HepG2 (cell line): ENCODE data around the gene WDR37. TPM values are rescaled to one million over a fixed set of nuclear protein-coding genes. Genes with fewer than 3 reads are reported as not detected.
A peak's percentile ranks its signal among the peaks of the same experiment; 100 is the strongest.

Experiments
- ATAC-seq: fragments of 200-7000 bp; cut with Tn5 transposase; 3 replicates; pipeline ENCODE4 v1.9.1; 2020; ENCODE audit warnings: mild to moderate bottlenecking, moderate library complexity
- BruUV-seq: library from RNA; stranded (reverse); fragments of 400-500 nt; replicated peaks from 2 replicates; lab custom pipeline; 2021; lab: Mats Ljungman, UMichigan
- CTCF ChIA-PET: fragments of 300-600 bp; formaldehyde crosslinking; extraction: SDS; loops from one replicate; lab custom pipeline; 2021; ENCODE audit warnings: low total read pairs, inconsistent platforms, low intra/inter-chr PET ratio; lab: Yijun Ruan, JAX
- POLR2A ChIA-PET: fragments of 350-600 bp; sonication (Branson Sonifier 250); formaldehyde crosslinking; loops from one replicate; lab custom pipeline; 2020; ENCODE audit warnings: antibody characterized with exemption, inconsistent platforms; lab: Yijun Ruan, JAX
- DNase-seq: peaks from one replicate; pipeline ENCODE4 v3.0.0-alpha.2; 2015; ENCODE audit warnings: low spot score
- FAIRE-seq: peaks from 3 replicates; lab custom pipeline; 2011; peaks lifted over from hg19 to GRCh38; lab: Jason Lieb, UNC
- H2AFZ ChIP-seq: one replicate; pipeline ENCODE4 v1.6.1; 2011; ENCODE audit warnings: low read length, inconsistent platforms
- H3K27ac ChIP-seq: fragments of 300-600 bp; 3 replicates; pipeline ENCODE4 v1.8.0; 2011; ENCODE audit warnings: mixed run types, mild to moderate bottlenecking, mixed read lengths, low read length, inconsistent platforms; ENCODE audit not compliant: insufficient read depth; ENCODE audit errors: extremely low read length
- H3K27me3 ChIP-seq, 2 experiments: fragments of 200-600 bp in 1 of 2; 2 replicates in 1 of 2; 3 replicates in 1 of 2; pipeline versions ENCODE4 v1.6.0 to v1.8.0; 2011; ENCODE audit warnings: low read length in 2 of 2, mild to moderate bottlenecking in 2 of 2, moderate library complexity in 2 of 2, inconsistent platforms in 1 of 2; ENCODE audit not compliant: insufficient read depth in 2 of 2, control insufficient read depth in 1 of 2
- H3K36me3 ChIP-seq, 2 experiments: fragments of 200-600 bp in 1 of 2; replicated peaks in 1 of 2; 2 replicates in 1 of 2; 3 replicates in 1 of 2; pipeline versions ENCODE4 v1.5.1 to v1.8.0; 2011; ENCODE audit warnings: low read length in 2 of 2, inconsistent platforms in 1 of 2; ENCODE audit not compliant: insufficient read depth in 2 of 2, control insufficient read depth in 1 of 2
- H3K4me1 ChIP-seq: 2 replicates; pipeline ENCODE4 v1.5.1; 2012; ENCODE audit warnings: low read length, inconsistent platforms; ENCODE audit not compliant: insufficient read depth
- H3K4me2 ChIP-seq: 2 replicates; pipeline ENCODE4 v1.6.0; 2011; ENCODE audit warnings: low read depth, low read length, inconsistent platforms
- H3K4me3 ChIP-seq, 3 experiments: fragments of 200-600 bp in 1 of 3; sonication (generic), shearing (Covaris generic) in 1 of 3; replicated peaks in 1 of 3; 2 replicates each; pipeline ENCODE4 v1.5.1; 2011 to 2016; ENCODE audit warnings: low read length in 3 of 3, inconsistent platforms in 2 of 3, low read depth in 2 of 3, mild to moderate bottlenecking in 2 of 3, control low read depth in 1 of 3, mixed read lengths in 1 of 3; ENCODE audit not compliant: insufficient read depth in 1 of 3
- H3K79me2 ChIP-seq: one replicate; pipeline ENCODE4 v1.6.1; 2011; ENCODE audit warnings: low read length, inconsistent platforms; ENCODE audit not compliant: insufficient read depth
- H3K9ac ChIP-seq: 2 replicates; pipeline ENCODE4 v1.6.0; 2011; ENCODE audit warnings: mild to moderate bottlenecking, low read depth, low read length, inconsistent platforms; ENCODE audit not compliant: insufficient read depth
- H3K9me3 ChIP-seq: 2 replicates; pipeline ENCODE4 v1.5.1; 2012; ENCODE audit warnings: mild to moderate bottlenecking, low read length
- H4K20me1 ChIP-seq: 2 replicates; pipeline ENCODE4 v1.6.0; 2011; ENCODE audit warnings: inconsistent platforms, mild to moderate bottlenecking, low read length, moderate library complexity; ENCODE audit not compliant: insufficient read depth
- ASH2L ChIP-seq: fragments of 300-600, 200-600 bp; sonication (generic); IDR thresholded peaks from 2 replicates; pipeline ENCODE4 v1.7.0; 2017; ENCODE audit warnings: low read depth, mild to moderate bottlenecking, moderate library complexity, mixed read lengths, low read length; ENCODE audit not compliant: insufficient read length
- FLYWCH1 ChIP-seq: sonication (generic); formaldehyde crosslinking; IDR thresholded peaks from 2 replicates; pipeline ENCODE4 v1.8.1; 2023; ENCODE audit warnings: mild to moderate bottlenecking, missing genetic modification reagents
- SAP130 ChIP-seq: IDR thresholded peaks from 2 replicates; pipeline ENCODE4 v1.6.1; 2016; ENCODE audit warnings: low read depth
- ZMYM2 ChIP-seq: sonication (generic); formaldehyde crosslinking; IDR thresholded peaks from 2 replicates; pipeline ENCODE4 v1.8.0; 2022; ENCODE audit warnings: mild to moderate bottlenecking, missing genetic modification reagents
- ZMYM3 ChIP-seq: sonication (generic); formaldehyde crosslinking; IDR thresholded peaks from 2 replicates; pipeline ENCODE4 v1.5.1; 2020; ENCODE audit warnings: mild to moderate bottlenecking, missing genetic modification reagents
- ZNF143 ChIP-seq: sonication (generic); formaldehyde crosslinking; IDR thresholded peaks from 2 replicates; pipeline ENCODE4 v1.4.0; 2020; ENCODE audit warnings: missing genetic modification reagents
- ZNF460 ChIP-seq: sonication (generic); formaldehyde crosslinking; IDR thresholded peaks from 2 replicates; pipeline ENCODE4 v1.5.1; 2020; ENCODE audit warnings: missing genetic modification reagents, mild to moderate bottlenecking, borderline replicate concordance
- WGBS: methylation state at CpG from one replicate; pipeline ENCODE4 v1.1.6; 2017; ENCODE audit warnings: low lambda C conversion rate; 5-methylcytosine and 5-hydroxymethylcytosine counted together
- in situ Hi-C: cut with HindIII; loops from 2 replicates; pipeline ENCODE4 v1.10.0; 2017; ENCODE audit warnings: low pct_unique_long_range_greater_than_20kb; ENCODE audit not compliant: extremely low pct_ligation_motif_present
- intact Hi-C: fragments of 100-400 bp; cut with micrococcal nuclease; formaldehyde crosslinking; loops from one replicate; pipeline ENCODE4 v1.10.0; 2022; ENCODE audit not compliant: unreplicated experiment
- polyA plus RNA-seq, 8 experiments: library from polyadenylated mRNA; depleted of rRNA in 3 of 8; stranded (reverse) in 7 of 8; unstranded in 1 of 8; fragments of >200 nt; fragmentation: Illumina TruSeq in 4 of 8; extraction: Trizol in 4 of 8; gene quantifications; 2 replicates each; pipeline versions ENCODE4 v1.2.1 to v1.2.3, GENCODE V29; 2011 to 2016; ENCODE audit warnings: low read depth in 4 of 8, missing spikeins in 1 of 8, mixed read lengths in 1 of 8; ENCODE audit not compliant: insufficient read depth in 1 of 8
- total RNA-seq, 5 experiments: library from RNA; depleted of rRNA; stranded (reverse); fragments of >200 nt; fragmentation: Illumina TruSeq; extraction: Trizol; gene quantifications; 2 replicates each; pipeline ENCODE4 v1.2.3, GENCODE V29; 2016; ENCODE audit warnings: low read depth in 1 of 5
- TF ChIP-seq, protein P1 (sequence below): sonication (generic); formaldehyde crosslinking; IDR thresholded peaks from 2 replicates; pipeline ENCODE4 v1.5.0; 2020; ENCODE audit warnings: missing genetic modification reagents
- TF ChIP-seq, protein P2 (sequence below): sonication (generic); formaldehyde crosslinking; IDR thresholded peaks from 2 replicates; pipeline ENCODE4 v1.9.0; 2021; ENCODE audit warnings: missing genetic modification reagents, borderline replicate concordance
- TF ChIP-seq, protein P3 (sequence below): sonication (generic); formaldehyde crosslinking; IDR thresholded peaks from 2 replicates; pipeline ENCODE4 v1.8.0; 2022; ENCODE audit warnings: mild to moderate bottlenecking, missing genetic modification reagents, moderate library complexity
- TF ChIP-seq, protein P4 (sequence below): sonication (generic); formaldehyde crosslinking; IDR thresholded peaks from 2 replicates; pipeline ENCODE4 v1.5.0; 2020; ENCODE audit warnings: mild to moderate bottlenecking, low read depth, missing genetic modification reagents, borderline replicate concordance
- TF ChIP-seq, protein P5 (sequence below): sonication (generic); formaldehyde crosslinking; IDR thresholded peaks from 2 replicates; pipeline ENCODE4 v1.4.0; 2020; ENCODE audit warnings: missing genetic modification reagents
- TF ChIP-seq, protein P6 (sequence below): sonication (generic); formaldehyde crosslinking; IDR thresholded peaks from 2 replicates; pipeline ENCODE4 v1.5.1; 2020; ENCODE audit warnings: mild to moderate bottlenecking, missing genetic modification reagents

Gene WDR37
- total and polyA plus RNA-seq, 2 of the 13 experiments (the other 11 are each of a cell fraction or from before 2014, with no cell fraction given), result 5.9 to 7.5 TPM

DNA sequence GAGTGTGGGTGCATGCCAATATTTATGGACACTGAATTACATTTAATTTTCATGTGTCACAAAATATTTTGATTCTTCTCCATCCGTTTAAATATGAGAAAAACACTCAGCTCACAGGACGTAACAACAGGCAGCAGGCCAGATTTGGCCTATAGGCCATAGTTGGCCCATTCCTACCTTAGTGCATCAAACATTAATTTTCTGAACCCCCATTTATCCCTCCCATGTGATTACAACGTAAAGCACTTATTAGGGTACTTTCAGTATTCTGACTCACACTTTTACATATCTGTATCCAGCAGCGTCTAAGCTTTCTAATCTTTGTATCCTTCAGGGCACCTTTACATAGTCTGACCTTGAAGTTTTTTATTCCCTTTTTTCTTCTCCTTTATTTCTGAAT lies 11.2 kb upstream of the WDR37 start (continued):
- TF ChIP-seq, protein P1, sequence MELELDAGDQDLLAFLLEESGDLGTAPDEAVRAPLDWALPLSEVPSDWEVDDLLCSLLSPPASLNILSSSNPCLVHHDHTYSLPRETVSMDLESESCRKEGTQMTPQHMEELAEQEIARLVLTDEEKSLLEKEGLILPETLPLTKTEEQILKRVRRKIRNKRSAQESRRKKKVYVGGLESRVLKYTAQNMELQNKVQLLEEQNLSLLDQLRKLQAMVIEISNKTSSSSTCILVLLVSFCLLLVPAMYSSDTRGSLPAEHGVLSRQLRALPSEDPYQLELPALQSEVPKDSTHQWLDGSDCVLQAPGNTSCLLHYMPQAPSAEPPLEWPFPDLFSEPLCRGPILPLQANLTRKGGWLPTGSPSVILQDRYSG (CRISPR knock-in tag), result no peak
- TF ChIP-seq, protein P2, sequence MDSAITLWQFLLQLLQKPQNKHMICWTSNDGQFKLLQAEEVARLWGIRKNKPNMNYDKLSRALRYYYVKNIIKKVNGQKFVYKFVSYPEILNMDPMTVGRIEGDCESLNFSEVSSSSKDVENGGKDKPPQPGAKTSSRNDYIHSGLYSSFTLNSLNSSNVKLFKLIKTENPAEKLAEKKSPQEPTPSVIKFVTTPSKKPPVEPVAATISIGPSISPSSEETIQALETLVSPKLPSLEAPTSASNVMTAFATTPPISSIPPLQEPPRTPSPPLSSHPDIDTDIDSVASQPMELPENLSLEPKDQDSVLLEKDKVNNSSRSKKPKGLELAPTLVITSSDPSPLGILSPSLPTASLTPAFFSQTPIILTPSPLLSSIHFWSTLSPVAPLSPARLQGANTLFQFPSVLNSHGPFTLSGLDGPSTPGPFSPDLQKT (CRISPR knock-in tag), result no peak
- TF ChIP-seq ZNF143 (no peak), FLYWCH1 (no peak), ASH2L (no peak)
- TF ChIP-seq, protein P3, sequence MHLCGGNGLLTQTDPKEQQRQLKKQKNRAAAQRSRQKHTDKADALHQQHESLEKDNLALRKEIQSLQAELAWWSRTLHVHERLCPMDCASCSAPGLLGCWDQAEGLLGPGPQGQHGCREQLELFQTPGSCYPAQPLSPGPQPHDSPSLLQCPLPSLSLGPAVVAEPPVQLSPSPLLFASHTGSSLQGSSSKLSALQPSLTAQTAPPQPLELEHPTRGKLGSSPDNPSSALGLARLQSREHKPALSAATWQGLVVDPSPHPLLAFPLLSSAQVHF, result no peak
- TF ChIP-seq, protein P4, sequence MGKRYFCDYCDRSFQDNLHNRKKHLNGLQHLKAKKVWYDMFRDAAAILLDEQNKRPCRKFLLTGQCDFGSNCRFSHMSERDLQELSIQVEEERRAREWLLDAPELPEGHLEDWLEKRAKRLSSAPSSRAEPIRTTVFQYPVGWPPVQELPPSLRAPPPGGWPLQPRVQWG (CRISPR knock-in tag), result no peak

DNA sequence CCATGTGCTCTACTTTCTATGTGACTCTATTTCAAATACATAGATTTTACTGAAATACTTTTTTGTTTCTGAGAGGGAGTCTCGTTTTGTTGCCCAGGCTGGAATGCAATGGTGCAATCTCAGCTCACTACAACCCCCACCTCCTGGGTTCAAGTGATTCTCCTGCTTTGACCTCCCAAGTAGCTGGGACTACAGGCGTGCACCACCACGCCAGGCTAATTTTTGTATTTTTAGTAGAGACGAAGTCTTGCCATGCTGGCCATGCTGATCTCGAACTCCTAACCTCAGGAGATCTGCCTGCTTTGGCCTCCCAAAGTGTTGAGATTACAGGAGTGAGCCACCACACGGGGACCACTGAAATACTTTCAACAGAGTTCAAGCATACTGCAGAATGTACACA lies 10.8 kb upstream of the WDR37 start:
- no peak overlapping the region for H3K27ac ChIP-seq
- DNase-seq (no peak), ATAC-seq (no peak), FAIRE-seq (no peak)
- 79% methylated on average over 6 of the region's 6 CpGs for WGBS
- intact Hi-C loops (loop anchor here (5.0 kb wide), 1 partner anchor 58 kb away; the partner anchor contains the start of gene GTPBP4), in situ Hi-C loops (no loop called here)
- H3K9me3 ChIP-seq, result no peaks in the 10 kb centered on the region
- ChIA-PET CTCF (no interaction called here), POLR2A (no interaction called here)
- H3K4me1 ChIP-seq, result peaks cover 33% of the 10 kb centered on the region
- H3K79me2 ChIP-seq, result peaks cover 55% of the 10 kb centered on the region
- peaks cover 53% of the 10 kb centered on the region for H4K20me1 ChIP-seq
- TF ChIP-seq ZNF460 (peak; percentile 96), ZMYM3 (peak; percentile 60; the same call in 1 of the 2 replicates), ZMYM2 (0 out of 2 replicates have a peak, but pooled peaks have one; percentile 33), SAP130 (CRISPR knock-in tag) (0 out of 2 replicates have a peak, but pooled peaks have one; percentile 2)
- TF ChIP-seq, protein P5, sequence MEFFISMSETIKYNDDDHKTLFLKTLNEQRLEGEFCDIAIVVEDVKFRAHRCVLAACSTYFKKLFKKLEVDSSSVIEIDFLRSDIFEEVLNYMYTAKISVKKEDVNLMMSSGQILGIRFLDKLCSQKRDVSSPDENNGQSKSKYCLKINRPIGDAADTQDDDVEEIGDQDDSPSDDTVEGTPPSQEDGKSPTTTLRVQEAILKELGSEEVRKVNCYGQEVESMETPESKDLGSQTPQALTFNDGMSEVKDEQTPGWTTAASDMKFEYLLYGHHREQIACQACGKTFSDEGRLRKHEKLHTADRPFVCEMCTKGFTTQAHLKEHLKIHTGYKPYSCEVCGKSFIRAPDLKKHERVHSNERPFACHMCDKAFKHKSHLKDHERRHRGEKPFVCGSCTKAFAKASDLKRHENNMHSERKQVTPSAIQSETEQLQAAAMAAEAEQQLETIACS (CRISPR knock-in tag), result no peak
- TF ChIP-seq, protein P6, sequence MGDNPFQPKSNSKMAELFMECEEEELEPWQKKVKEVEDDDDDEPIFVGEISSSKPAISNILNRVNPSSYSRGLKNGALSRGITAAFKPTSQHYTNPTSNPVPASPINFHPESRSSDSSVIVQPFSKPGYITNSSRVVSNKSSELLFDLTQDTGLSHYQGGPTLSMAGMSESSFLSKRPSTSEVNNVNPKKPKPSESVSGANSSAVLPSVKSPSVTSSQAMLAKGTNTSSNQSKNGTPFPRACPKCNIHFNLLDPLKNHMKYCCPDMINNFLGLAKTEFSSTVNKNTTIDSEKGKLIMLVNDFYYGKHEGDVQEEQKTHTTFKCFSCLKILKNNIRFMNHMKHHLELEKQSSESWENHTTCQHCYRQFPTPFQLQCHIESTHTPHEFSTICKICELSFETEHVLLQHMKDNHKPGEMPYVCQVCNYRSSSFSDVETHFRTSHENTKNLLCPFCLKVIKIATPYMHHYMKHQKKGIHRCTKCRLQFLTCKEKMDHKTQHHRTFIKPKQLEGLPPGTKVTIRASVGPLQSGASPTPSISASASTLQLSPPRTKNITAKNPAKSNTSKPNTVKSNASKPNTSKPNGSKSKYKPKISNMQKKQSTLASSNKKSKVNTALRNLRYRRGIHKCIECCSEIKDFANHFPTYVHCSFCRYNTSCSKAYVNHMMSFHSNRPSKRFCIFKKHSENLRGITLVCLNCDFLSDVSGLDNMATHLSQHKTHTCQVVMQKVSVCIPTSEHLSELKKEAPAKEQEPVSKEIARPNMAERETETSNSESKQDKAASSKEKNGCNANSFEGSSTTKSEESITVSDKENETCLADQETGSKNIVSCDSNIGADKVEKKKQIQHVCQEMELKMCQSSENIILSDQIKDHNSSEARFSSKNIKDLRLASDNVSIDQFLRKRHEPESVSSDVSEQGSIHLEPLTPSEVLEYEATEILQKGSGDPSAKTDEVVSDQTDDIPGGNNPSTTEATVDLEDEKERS (CRISPR knock-in tag), result 0 out of 2 replicates have a peak, but pooled peaks have one; percentile 21
- peak overlapping the region; percentile 73 for H3K4me2 ChIP-seq
- peak overlapping the region in 2 of 3 experiments; percentile 22 to 63; a peak in 3 of 6 replicates for H3K4me3 ChIP-seq
- H3K27me3 ChIP-seq, result no peaks in the 10 kb centered on the region; a peak in 1 of 5 replicates
- H2AFZ ChIP-seq, result no peak overlapping the region
- H3K9ac ChIP-seq, result 0 out of 2 replicates have a peak overlapping the region, but pooled peaks have one; percentile 44
- peaks cover 5 to 26% of the 10 kb centered on the region in 2 experiments for H3K36me3 ChIP-seq
- no TSS peak for BruUV-seq
